Measurements from ENCODE around the gene NRXN3.

The NRXN3 gene

GRCh38 chr14:78325911-78326310, 155.7 kb downstream of the NRXN3 start:
- H3K4me3 ChIP-seq (ENCODE audit: low read depth, low read length): no peak overlapping the region
- TF ChIP-seq CTCF (IDR thresholded peaks at IDR 0.05; ENCODE audit: borderline replicate concordance, insufficient read depth, low read depth, low read length): no peak

- TF ChIP-seq CTCF (IDR thresholded peaks at IDR 0.05; ENCODE audit: borderline replicate concordance, insufficient read depth, low read depth, low read length): no peak
- H3K4me3 ChIP-seq (ENCODE audit: low read depth, low read length): no peak overlapping the region
These were observed 157.5 kb downstream of the NRXN3 start for GRCh38 chr14:78327426-78328221.

GRCh38 chr14:78329371-78329770, 159.2 kb downstream of the NRXN3 start:
- no peak overlapping the region for H3K4me3 ChIP-seq (ENCODE audit: low read depth, low read length)
- TF ChIP-seq CTCF (IDR thresholded peaks at IDR 0.05; ENCODE audit: borderline replicate concordance, insufficient read depth, low read depth, low read length): no peak

GRCh38 chr14:78335531-78335930, 165.4 kb downstream of the NRXN3 start:
- no peak overlapping the region for H3K4me3 ChIP-seq (ENCODE audit: low read depth, low read length)

GRCh38 chr14:78340250-78340649, 170.1 kb downstream of the NRXN3 start:
- no peak overlapping the region for H3K4me3 ChIP-seq (ENCODE audit: low read depth, low read length)
- TF ChIP-seq CTCF (IDR thresholded peaks at IDR 0.05; ENCODE audit: borderline replicate concordance, insufficient read depth, low read depth, low read length): no peak

More at GRCh38 chr14:78335531-78335930, 165.4 kb downstream of the NRXN3 start:
- no peak for TF ChIP-seq CTCF (IDR thresholded peaks at IDR 0.05; ENCODE audit: borderline replicate concordance, insufficient read depth, low read depth, low read length)

GRCh38 chr14:78341827-78342389, 171.7 kb downstream of the NRXN3 start:
- TF ChIP-seq CTCF (IDR thresholded peaks at IDR 0.05; ENCODE audit: borderline replicate concordance, insufficient read depth, low read depth, low read length): no peak
- no peak overlapping the region for H3K4me3 ChIP-seq (ENCODE audit: low read depth, low read length)

GRCh38 chr14:78342879-78343278, 172.7 kb downstream of the NRXN3 start:
- no peak for TF ChIP-seq CTCF (IDR thresholded peaks at IDR 0.05; ENCODE audit: borderline replicate concordance, insufficient read depth, low read depth, low read length)
- no peak overlapping the region for H3K4me3 ChIP-seq (ENCODE audit: low read depth, low read length)
